ENCODE results near the gene GNG7.
"Not testable (repeated sequence)": the region's sequence is repeated elsewhere in the genome, so short reads cannot be mapped to it uniquely, and the experiment has no call there.

GNG7 gene

DNA sequence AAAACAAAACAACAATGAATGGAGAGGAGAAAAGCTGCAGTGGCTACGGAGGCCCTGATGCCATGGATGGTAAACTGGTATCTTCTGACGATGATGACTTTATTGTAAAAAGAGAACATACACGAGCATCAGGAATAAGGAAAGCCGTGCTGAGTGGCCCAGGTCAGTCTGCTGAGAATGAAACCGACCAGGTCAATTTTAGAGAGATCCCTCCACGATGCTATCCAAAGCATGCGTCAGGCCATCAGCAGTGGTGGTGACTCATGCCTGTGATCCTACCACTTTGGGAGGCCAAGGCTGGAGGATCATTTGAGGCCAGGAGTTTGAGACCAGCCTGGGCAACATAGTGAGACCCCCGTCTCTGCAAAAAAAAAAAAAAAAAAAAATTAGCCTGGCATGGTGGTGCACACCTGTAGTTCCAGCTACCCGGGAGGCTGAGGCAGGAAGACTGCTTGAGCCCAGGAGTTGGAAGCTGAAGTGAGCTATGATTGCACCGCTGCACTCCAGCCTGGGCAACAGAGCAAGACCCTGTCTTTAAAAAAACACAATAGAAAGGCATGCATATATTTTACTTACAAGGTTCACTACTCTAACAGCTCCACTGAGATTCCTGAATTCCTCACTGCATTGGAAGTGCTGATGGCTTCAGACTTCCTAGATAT is 164.3 kb downstream of the GNG7 start:
- Histone ChIP-seq H3K27me3 (ENCODE audit: control insufficient read depth, insufficient read depth, low read length) (no peaks in the 10 kb centered on the region), H3K4me3 (ENCODE audit: low read depth, low read length) (no peak overlapping the region), H3K4me1 (ENCODE audit: control insufficient read depth, insufficient read depth, low read length) (peaks cover 12% of the 10 kb centered on the region), H3K27ac (ENCODE audit: low read depth, low read length) (no peak overlapping the region), H3K9me3 (ENCODE audit: control insufficient read depth, insufficient read depth, low read length) (peaks cover 10% of the 10 kb centered on the region), H3K9ac (ENCODE audit: low read depth, low read length) (no peak overlapping the region), H3K36me3 (ENCODE audit: control insufficient read depth, insufficient read depth, low read length) (no peaks in the 10 kb centered on the region)

DNA sequence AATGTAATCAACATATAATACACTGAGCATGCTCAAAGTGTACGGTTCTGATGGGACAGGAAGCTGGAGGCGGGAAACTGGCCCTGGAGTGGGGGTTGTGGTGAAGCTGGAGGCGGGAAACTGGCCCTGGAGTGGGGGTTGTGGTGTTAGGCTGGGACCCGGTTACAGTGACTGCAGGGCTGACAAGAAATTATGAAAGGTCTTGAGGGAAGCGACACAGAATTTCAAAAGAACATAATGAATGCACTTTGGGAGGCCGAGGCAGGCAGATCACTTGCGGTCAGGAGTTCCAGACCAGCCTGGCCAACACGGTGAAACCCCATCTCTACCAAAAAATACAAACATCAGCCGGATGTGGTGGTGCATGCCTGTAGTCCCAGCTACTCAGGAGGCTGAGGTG is 164.9 kb downstream of the GNG7 start:
- H3K27ac ChIP-seq (ENCODE audit: low read depth, low read length): not testable (repeated sequence)

DNA sequence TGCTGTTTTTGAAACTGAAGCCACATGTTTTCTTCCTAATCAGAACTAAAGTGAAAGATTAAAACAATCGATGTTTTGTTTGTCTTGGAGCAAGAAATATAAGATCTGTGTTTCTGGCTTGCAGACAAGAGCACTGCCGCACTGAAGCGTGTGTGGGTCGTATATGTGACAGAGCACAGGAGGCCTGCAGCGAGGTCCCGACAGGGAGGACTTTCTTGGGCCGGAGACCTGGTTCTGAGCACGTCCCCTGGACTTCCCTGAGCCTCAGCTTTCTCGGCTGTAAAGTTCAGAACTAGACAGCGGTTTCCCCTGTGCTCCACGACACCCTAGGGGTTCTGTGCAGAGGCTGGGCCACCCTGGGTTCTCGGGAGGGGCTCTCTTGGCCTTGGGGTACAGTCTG is 166.0 kb downstream of the GNG7 start:
- no peaks in the 10 kb centered on the region for H3K36me3 ChIP-seq (ENCODE audit: control insufficient read depth, insufficient read depth, low read length)
- peaks cover 3% of the 10 kb centered on the region for H3K4me1 ChIP-seq (ENCODE audit: control insufficient read depth, insufficient read depth, low read length)
- H3K27me3 ChIP-seq (ENCODE audit: control insufficient read depth, insufficient read depth, low read length): no peaks in the 10 kb centered on the region
- H3K9ac ChIP-seq (ENCODE audit: low read depth, low read length): no peak overlapping the region
- no peak overlapping the region for H3K4me3 ChIP-seq (ENCODE audit: low read depth, low read length)
- no peak overlapping the region for H3K27ac ChIP-seq (ENCODE audit: low read depth, low read length)
- H3K9me3 ChIP-seq (ENCODE audit: control insufficient read depth, insufficient read depth, low read length): peaks cover 10% of the 10 kb centered on the region

More for the DNA sequence above, 164.9 kb downstream of the GNG7 start:
- not testable (repeated sequence) for H3K9ac ChIP-seq (ENCODE audit: low read depth, low read length); H3K36me3 ChIP-seq (ENCODE audit: control insufficient read depth, insufficient read depth, low read length); H3K27me3 ChIP-seq (ENCODE audit: control insufficient read depth, insufficient read depth, low read length); H3K4me3 ChIP-seq (ENCODE audit: low read depth, low read length); H3K4me1 ChIP-seq (ENCODE audit: control insufficient read depth, insufficient read depth, low read length)
- peaks cover 10% of the 10 kb centered on the region for H3K9me3 ChIP-seq (ENCODE audit: control insufficient read depth, insufficient read depth, low read length)

DNA sequence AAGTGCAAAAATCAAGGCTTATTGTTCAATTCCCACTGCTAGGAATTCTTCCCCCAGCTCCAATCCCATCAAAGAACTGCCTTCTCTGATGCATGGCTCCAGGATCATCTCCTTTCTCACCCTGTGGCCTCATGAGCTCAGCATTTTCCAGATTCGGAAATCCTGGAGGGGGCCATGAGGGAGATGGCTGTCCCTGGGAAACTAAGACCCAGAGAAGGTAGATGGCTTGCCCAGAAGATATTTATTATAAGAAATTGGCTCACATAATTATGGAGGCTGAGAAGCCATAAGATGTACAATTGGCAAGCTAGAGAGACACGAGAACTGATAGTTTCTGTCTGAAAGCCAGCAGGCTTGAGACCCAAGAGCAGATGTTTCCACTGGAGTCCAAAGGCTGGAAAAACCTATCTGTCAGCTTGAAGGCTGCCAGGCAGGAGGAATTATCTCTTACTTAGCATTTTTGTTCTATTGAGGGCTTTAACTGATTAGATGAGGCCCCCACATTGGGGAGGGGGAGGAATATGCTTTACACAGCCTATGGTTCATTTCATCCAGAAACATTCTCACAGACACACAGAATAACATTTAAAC is 168.0 kb downstream of the GNG7 start:
- H3K36me3 ChIP-seq (ENCODE audit: control insufficient read depth, insufficient read depth, low read length): no peaks in the 10 kb centered on the region
- no peak overlapping the region for H3K27ac ChIP-seq (ENCODE audit: low read depth, low read length)
- H3K27me3 ChIP-seq (ENCODE audit: control insufficient read depth, insufficient read depth, low read length): no peaks in the 10 kb centered on the region
- H3K4me3 ChIP-seq (ENCODE audit: low read depth, low read length): no peak overlapping the region
- H3K9ac ChIP-seq (ENCODE audit: low read depth, low read length): no peak overlapping the region
- H3K4me1 ChIP-seq (ENCODE audit: control insufficient read depth, insufficient read depth, low read length): no peaks in the 10 kb centered on the region
- peaks cover 10% of the 10 kb centered on the region for H3K9me3 ChIP-seq (ENCODE audit: control insufficient read depth, insufficient read depth, low read length)

DNA sequence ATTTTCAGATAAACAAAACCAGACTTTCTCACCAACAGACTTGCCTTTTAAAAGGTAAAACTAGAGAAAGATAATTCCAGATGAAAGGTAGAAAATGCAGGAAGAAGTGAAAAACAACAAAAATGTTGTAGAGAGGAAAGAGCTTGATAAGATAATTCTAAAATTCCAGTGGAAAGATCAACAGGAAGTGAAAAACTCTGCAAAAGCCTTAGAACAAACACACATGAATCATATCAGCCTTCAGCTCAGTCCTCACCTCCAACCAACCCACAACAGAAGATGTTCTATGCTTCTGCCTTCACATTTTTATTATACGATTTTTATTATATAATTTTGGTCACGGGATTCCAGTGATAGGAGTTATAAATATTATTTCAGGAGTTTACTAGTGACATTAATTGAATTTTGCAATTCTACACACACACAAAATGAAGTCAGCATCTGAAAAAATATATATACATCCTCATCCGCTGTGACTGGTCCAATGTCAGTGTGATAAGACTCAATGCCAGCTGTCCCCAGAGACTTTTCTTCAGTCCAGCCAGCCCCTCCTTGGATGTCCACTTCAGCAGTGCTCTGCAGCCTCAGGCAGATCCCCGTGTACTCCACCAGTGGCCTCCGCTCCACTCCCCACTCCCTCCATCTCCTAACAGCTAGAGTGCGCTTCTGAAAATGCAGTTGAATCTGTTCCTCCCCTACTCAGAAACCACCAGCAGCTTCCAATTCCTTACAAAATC is 168.6 kb downstream of the GNG7 start:
- Histone ChIP-seq H3K36me3 (ENCODE audit: control insufficient read depth, insufficient read depth, low read length) (no peaks in the 10 kb centered on the region), H3K27ac (ENCODE audit: low read depth, low read length) (peak overlapping the region; percentile 46), H3K27me3 (ENCODE audit: control insufficient read depth, insufficient read depth, low read length) (no peaks in the 10 kb centered on the region), H3K9me3 (ENCODE audit: control insufficient read depth, insufficient read depth, low read length) (peaks cover 10% of the 10 kb centered on the region), H3K9ac (ENCODE audit: low read depth, low read length) (no peak overlapping the region), H3K4me3 (ENCODE audit: low read depth, low read length) (no peak overlapping the region), H3K4me1 (ENCODE audit: control insufficient read depth, insufficient read depth, low read length) (no peaks in the 10 kb centered on the region)

DNA sequence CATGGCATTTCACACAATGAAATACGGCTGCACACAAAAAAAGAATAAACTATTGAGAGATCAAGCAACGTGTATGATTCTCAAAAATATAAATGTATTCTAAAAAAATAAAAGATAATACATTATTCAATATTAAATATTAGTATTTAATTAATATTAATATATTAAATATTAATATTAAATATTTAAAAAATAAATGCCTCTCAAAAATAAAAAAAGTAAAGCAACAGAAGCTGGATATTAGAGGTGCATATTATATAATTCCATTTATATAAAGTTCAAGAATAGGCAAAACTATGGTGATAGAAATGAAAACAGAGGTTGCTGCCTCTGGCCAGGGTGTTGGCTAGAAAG is 169.4 kb downstream of the GNG7 start:
- no peak overlapping the region for H3K27ac ChIP-seq (ENCODE audit: low read depth, low read length)
- no peaks in the 10 kb centered on the region for H3K36me3 ChIP-seq (ENCODE audit: control insufficient read depth, insufficient read depth, low read length)
- no peak overlapping the region for H3K4me3 ChIP-seq (ENCODE audit: low read depth, low read length)
- H3K27me3 ChIP-seq (ENCODE audit: control insufficient read depth, insufficient read depth, low read length): no peaks in the 10 kb centered on the region
- H3K9ac ChIP-seq (ENCODE audit: low read depth, low read length): no peak overlapping the region
- peaks cover 10% of the 10 kb centered on the region for H3K9me3 ChIP-seq (ENCODE audit: control insufficient read depth, insufficient read depth, low read length)
- H3K4me1 ChIP-seq (ENCODE audit: control insufficient read depth, insufficient read depth, low read length): no peaks in the 10 kb centered on the region

DNA sequence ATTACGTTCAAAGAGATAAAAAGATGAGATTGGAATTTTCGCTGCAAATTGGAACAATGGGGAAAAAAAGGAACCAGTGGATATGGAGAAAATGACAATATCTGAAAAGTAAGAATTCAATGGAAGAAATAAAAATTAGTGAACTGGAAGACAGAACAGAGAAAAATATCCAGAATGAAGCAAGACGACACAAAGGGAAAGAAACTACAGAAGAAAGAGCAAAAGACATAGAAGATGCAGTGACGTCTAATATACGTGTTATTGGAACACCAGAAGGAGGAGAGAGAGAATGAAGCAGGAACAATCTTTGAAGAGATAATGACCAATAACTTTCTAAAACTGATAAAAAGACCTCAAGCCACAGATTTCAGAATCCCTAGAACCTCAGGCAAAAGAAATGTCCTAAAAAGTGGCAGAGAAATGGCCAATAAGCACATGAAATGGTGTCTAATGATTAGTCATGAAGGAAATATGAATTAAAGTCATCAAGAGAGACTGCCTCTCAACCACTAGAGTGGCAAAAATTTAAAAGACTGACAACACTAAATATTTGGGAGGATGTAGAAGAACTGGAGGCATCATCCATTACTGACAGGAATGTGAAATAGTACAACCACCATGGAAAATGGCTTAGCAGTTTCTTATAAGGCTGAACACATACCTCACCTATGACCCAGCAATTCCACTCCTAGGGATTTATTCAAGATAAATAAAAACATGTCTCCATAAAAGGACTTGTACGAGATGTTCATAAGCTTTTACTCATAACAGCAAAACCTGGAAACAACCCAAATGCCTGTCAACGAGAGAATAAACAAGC is 170.0 kb downstream of the GNG7 start:
- no peak overlapping the region for H3K9ac ChIP-seq (ENCODE audit: low read depth, low read length)
- H3K36me3 ChIP-seq (ENCODE audit: control insufficient read depth, insufficient read depth, low read length): no peaks in the 10 kb centered on the region
- peaks cover 10% of the 10 kb centered on the region for H3K9me3 ChIP-seq (ENCODE audit: control insufficient read depth, insufficient read depth, low read length)
- no peaks in the 10 kb centered on the region for H3K27me3 ChIP-seq (ENCODE audit: control insufficient read depth, insufficient read depth, low read length)
- no peaks in the 10 kb centered on the region for H3K4me1 ChIP-seq (ENCODE audit: control insufficient read depth, insufficient read depth, low read length)
- H3K27ac ChIP-seq (ENCODE audit: low read depth, low read length): no peak overlapping the region
- no peak overlapping the region for H3K4me3 ChIP-seq (ENCODE audit: low read depth, low read length)

DNA sequence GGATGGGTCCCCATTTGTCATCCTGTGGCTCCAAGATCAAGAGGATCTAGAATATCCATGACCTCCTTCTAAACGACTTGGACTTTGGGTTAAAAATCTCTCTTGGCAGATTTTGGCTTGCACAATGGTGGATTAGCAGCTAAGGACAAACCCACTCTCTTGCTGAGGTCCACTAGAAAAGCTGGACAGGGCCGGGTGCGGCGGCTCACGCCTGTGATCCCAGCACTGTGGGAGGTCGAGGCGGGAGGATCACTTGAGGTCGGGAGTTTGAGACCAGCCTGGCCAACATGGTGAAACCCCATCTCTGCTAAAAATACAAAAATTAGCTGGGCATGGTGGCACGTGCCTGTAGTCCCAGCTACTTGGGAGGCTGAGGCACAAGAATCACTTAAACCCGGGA is 172.6 kb downstream of the GNG7 start:
- H3K36me3 ChIP-seq (ENCODE audit: control insufficient read depth, insufficient read depth, low read length); H3K4me1 ChIP-seq (ENCODE audit: control insufficient read depth, insufficient read depth, low read length); H3K9ac ChIP-seq (ENCODE audit: low read depth, low read length); H3K27ac ChIP-seq (ENCODE audit: low read depth, low read length); H3K4me3 ChIP-seq (ENCODE audit: low read depth, low read length); H3K27me3 ChIP-seq (ENCODE audit: control insufficient read depth, insufficient read depth, low read length): not testable (repeated sequence)
- H3K9me3 ChIP-seq (ENCODE audit: control insufficient read depth, insufficient read depth, low read length): peaks cover 10% of the 10 kb centered on the region

DNA sequence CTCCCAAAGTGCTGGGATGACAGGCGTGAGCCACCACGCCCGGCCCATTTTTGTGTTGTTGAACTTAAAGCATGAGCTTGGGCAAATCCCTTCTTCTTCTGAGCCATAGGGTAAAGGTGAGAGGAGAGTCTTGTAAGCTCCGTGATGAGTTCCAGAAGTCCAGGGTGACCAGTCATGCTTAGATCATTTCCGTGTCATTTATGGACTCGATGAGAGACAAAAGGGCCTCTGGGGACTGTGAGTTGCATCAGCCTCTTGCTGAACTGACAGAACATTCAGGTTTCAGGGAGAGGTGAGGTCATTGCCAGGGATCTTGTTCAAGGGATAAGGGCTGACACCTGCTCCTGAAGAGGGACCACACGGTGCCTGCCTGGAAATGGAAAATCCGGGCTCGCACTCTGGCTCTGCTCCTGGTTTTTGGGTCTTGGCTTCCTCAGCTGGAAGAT is 173.0 kb downstream of the GNG7 start:
- no peak overlapping the region for H3K4me3 ChIP-seq (ENCODE audit: low read depth, low read length)
- H3K36me3 ChIP-seq (ENCODE audit: control insufficient read depth, insufficient read depth, low read length): no peaks in the 10 kb centered on the region
- H3K4me1 ChIP-seq (ENCODE audit: control insufficient read depth, insufficient read depth, low read length): peaks cover 3% of the 10 kb centered on the region; the same call in 1 of the 2 replicates
- H3K9me3 ChIP-seq (ENCODE audit: control insufficient read depth, insufficient read depth, low read length): peaks cover 6% of the 10 kb centered on the region
- H3K27ac ChIP-seq (ENCODE audit: low read depth, low read length): no peak overlapping the region
- H3K27me3 ChIP-seq (ENCODE audit: control insufficient read depth, insufficient read depth, low read length): no peaks in the 10 kb centered on the region
- H3K9ac ChIP-seq (ENCODE audit: low read depth, low read length): no peak overlapping the region

DNA sequence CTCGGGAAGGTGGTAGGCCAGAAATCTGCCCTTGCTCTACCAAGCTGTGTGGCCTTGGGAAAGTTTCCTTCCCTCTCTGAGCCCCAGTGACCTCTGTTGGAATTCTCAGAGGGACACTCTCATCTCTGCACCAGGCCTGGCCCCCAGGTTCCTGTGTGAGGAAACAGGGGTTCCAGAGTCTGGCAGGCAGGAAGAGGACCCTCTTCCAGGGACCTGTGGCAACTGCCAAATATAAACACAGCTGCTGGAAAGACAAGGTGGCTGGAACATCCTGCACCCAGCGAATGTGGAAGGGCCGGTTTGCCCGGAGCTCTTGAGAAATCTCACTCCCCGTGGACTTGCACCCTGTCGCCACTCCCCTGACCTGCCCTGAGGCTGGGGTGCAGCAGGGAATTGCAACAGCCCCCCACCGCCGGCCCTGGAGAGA is 173.8 kb downstream of the GNG7 start:
- no peaks in the 10 kb centered on the region; the same call in 1 of the 2 replicates for H3K9me3 ChIP-seq (ENCODE audit: control insufficient read depth, insufficient read depth, low read length)
- H3K4me1 ChIP-seq (ENCODE audit: control insufficient read depth, insufficient read depth, low read length): peaks cover 3% of the 10 kb centered on the region; the same call in 1 of the 2 replicates
- H3K36me3 ChIP-seq (ENCODE audit: control insufficient read depth, insufficient read depth, low read length): no peaks in the 10 kb centered on the region
- no peaks in the 10 kb centered on the region for H3K27me3 ChIP-seq (ENCODE audit: control insufficient read depth, insufficient read depth, low read length)
- H3K27ac ChIP-seq (ENCODE audit: low read depth, low read length): no peak overlapping the region
- H3K9ac ChIP-seq (ENCODE audit: low read depth, low read length): no peak overlapping the region
- no peak overlapping the region for H3K4me3 ChIP-seq (ENCODE audit: low read depth, low read length)

Data from HUES48 (cell line).